Measurements from ENCODE around the gene CNOT9.

- TF ChIP-seq CTCF (IDR thresholded peaks at IDR 0.05; ENCODE audit: insufficient read depth, low read depth, low read length) (no peak), EZH2 (IDR thresholded peaks at IDR 0.05; ENCODE audit: insufficient read depth, low read length) (no peak)
Measured at GRCh38 chr2:218607436-218608115, 38.9 kb downstream of the CNOT9 start, which contains the start of gene PLCD4.
